Activated T-cell treated with anti-CD3 and anti-CD28 coated beads for 1 hour (primary cell): ENCODE results near the gene CEP85L.
A peak's percentile ranks its signal among the peaks of the same experiment; 100 is the strongest.

Experiments used
- DNase-seq: peaks from one replicate; pipeline ENCODE4 v3.0.0-alpha.2; 2020; ENCODE audit warnings: low read depth

The CEP85L gene

GRCh38 chr6:118651282-118652050 is at the start of gene CEP85L:
Gene CEP85L (minus strand): TSS chr6:118651591. CDS start chr6:118651269, 322 bp downstream.
- peak; percentile 90 for DNase-seq

DNA sequence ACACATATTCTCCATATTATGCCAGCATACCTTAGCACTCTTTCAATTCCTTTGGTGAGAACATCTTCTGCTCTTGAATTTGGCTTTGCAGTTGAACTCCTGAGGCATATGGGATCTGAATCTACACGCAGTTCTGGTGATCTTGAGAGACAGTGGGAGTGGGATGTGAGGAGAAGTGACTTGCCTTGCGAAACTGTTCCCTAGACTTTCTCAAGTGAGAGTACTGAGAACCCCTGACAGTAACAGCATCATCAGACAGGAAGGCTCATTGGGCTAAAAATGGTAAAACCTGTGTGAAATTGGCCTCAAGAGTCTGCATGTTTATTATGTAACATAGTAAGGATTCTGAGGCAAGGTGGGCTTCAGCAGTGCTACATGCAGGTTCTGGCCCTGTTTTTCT is 49.1 kb upstream of the CEP85L start:
- no peak for DNase-seq

DNA sequence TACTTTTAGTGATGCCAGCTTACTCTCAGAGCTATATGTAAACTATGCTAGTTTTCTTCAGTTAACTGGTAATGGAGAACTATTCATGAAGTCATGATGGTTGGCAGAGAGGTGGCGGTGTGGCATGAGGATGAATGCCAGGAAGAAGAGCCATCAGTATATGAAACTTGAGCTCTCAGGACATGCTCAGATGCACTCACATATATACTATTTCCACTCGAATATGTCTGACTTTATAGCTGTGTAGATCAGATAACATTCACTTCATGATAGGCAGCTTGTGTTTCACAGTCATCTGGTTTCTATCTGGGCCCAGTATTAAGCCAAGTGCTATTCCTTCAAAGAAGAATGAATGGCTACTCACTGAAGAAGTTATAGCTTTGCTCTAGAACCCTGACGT is 46.2 kb upstream of the CEP85L start:
- DNase-seq, result no peak

DNA sequence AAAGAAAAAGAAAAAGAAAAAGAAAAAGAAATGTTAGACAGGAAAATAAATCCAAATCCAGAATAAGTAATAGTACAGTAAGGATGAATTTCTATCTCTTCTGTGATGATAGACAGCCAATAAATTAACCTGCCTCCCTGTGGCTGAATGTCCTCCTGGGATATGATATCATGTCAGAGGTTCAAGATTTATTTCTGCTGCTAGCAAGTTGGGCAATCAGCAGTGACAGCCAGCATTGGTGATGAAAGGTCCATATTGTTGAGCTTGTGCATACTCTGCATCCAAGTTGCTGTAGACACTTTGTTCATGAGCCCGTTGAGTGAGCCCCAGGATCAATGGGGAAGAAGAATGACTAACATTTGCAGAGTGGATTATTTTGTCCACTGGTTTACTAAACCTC is 44.9 kb upstream of the CEP85L start:
- no peak for DNase-seq

DNA sequence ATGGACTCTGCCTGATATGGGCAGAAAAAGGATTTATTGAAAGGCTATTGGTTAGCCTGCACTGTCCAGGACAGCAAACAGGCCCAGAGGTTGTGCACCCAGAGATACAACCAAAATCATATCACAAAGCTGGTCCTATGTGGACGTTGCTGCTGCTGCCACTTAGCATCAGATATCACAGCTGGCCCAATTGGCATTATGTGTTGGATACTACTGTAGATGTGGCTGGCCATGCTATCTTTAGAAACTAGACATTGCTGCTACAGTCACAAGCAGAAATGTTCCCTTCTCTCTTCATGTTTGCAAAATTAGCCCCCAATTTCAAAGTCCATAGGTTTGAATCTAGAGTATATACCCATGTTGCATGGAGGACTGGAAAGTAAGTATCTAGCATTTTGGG is 42.2 kb upstream of the CEP85L start:
- no peak for DNase-seq

DNA sequence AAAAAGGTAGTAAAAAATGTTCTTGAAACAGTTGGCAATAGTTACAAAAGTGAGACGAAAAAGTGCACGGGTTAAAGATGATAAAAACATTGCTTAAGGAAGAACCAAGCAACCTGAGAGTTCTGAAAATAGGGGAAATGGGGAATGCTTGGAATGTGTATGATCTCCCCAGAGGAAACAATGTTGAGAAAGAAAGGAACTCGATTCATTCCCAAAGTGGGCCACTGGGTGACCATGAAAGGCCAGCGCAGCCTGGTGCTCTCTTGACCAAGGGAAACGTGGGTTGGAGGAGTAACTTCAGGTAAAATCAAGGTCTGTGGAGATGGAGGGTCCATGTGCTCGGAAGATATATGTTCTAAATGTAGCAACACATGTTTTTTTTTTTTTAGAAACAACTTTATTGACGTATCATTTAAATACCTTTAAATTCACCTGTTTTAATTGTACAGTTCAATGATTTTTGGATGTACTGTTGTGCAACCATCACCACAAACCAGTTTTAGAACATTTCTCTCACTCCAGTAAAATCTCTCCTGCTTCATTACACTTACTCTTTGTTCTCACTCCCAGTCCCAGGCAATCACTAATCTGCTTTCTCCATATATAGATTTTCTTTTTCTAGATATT is 34.5 kb upstream of the CEP85L start:
- DNase-seq, result no peak

GRCh38 chr6:118683881-118684872 is 32.8 kb upstream of the CEP85L start:
- no peak for DNase-seq

GRCh38 chr6:118680452-118681095 is 29.2 kb upstream of the CEP85L start:
- no peak for DNase-seq

- no peak for DNase-seq
Observed at GRCh38 chr6:118679327-118679901, 28.0 kb upstream of the CEP85L start.

DNA sequence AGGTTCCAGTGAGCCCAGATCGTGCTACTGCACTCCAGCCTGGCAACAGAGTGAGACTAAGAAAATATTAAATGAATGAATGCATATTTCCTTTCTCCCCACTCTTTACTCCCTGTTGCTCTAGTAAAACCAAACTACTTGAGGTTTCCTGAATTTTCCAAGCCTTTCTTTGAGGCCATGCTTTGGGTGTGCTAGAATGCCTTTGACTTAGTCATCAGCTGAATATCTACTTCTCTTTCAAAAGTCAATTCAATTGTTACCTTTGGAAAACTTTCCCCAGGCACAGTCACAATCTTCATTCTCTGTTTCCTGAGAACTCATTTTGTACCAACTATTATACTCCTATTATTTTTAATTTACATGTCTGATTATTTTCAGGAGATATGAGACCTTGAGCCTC is 27.5 kb upstream of the CEP85L start:
- no peak for DNase-seq

GRCh38 chr6:118677193-118677592 is 25.8 kb upstream of the CEP85L start:
- no peak for DNase-seq

DNA sequence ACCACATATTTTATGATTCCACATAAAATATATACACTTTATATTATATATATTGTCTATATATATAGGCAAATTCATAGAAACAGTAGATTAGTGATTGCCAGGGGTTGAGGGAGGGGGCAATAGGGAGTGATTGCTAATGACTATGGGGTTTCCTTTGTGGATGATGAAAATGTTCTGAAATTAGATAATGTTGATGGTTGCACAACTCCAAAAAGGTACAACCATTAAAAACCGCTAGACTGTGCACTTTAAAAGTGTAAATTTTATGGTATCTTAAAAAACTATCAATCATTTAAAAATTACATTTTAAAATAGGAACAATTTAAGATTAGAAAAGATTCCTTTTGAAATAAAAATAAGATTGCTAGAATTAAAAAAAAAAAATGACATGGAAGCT is 23.8 kb upstream of the CEP85L start:
- no peak for DNase-seq

GRCh38 chr6:118674772-118675171 is 23.4 kb upstream of the CEP85L start:
- DNase-seq, result no peak

DNA sequence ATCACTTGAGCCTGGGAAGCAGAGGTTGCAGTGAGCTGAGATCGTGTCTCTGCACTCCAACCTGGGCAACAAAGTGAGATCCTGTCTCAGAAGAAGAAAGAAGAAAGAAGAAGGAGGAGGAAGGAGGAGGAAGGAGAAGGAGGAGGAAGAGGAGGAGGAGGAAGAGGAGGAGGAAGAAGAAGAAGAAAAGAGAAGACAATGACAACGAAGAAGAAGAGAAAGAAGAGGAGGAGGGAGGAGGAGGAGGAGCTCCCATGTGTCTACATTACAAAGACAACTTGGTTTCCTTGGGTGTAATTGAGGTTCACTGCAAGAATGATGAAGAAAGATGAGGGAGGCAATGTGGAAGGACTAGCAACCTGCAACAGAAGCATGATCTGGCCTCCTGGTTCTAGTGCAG is 21.3 kb upstream of the CEP85L start:
- no peak for DNase-seq

DNA sequence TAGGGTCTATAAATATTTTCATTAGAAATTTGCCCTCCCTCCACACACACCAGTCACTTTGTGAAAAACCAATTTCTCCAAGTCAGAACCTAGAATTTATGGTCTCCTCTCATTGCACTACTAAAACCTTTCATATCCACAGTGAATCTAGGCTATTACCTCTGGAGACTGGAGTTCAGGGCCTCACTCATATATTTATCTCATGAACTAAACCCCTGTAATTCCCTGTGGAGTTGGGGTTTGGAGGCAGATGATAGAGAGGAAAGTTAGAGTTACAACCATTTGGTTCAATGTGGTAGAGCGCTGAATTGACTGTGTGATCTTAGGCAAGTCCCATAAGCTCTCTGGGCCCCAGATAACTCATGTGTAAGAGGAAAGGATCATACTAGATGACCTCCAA is 18.2 kb upstream of the CEP85L start:
- no peak for DNase-seq

GRCh38 chr6:118668761-118669385 is 17.5 kb upstream of the CEP85L start:
- DNase-seq, result no peak

DNA sequence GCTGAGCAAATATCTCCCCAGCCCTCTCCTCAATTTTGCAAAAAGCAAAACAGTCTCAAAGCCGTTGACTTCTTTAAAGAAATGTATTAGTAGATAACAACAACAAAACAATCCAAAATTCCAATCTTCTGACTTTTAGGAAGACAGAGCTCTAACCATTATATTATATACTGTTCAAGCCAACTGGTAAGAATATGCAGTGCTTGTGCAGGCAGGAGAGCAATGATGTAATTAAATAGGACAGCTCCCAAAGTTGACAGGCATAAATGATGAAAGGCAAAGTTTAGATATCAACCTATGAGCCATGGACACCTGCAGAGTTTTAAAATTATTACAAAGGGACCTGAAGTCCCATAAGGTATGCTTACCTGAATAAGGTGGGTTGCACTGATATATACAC is 16.6 kb upstream of the CEP85L start:
- DNase-seq, result no peak

GRCh38 chr6:118665011-118665410 is 13.6 kb upstream of the CEP85L start:
- DNase-seq, result no peak

DNA sequence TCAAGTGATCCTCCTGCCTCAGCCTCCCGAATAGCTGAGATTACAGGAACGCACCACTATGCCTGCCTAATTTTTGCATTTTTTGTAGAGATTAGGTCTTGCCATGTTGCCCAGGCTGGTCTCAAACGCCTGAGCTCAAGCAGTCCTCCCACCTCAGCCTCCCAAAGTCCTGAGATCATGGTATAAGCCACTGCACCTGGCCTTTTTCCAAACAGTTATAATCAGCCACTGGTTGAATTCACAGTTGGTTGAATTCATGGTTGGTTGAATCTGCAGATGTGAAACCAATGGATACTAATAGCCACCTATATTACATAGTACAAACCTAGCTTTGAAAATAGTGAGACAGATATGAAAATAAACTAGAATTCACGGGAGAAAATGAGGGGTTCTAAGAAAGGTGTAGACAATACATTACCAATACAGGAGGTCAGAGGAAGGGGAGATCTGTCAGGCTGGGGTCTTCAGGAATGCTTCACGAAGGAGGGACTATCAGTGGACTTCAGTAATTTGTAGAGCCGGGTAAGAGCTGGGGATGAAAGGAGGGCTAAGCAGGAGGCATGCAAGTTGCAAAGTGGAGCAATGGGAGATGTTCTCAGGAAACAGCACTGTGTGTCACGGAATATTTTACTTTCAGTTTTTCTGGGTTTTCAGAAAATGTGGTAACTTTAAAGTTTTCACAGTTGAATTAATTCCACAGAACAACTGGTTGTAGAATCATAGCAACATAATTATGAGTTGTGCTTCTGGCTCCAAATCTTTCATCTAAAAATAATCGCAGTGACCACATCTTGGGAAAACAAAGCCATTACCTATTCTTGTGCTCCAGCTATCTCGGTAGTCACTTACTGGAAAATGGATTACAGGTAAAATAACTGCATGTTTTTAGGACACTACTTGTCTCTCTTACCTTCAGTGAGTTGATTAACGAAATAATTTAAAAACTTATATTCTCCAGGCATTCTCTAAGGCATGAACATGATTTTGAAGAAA is 12.9 kb upstream of the CEP85L start:
- DNase-seq, result no peak

DNA sequence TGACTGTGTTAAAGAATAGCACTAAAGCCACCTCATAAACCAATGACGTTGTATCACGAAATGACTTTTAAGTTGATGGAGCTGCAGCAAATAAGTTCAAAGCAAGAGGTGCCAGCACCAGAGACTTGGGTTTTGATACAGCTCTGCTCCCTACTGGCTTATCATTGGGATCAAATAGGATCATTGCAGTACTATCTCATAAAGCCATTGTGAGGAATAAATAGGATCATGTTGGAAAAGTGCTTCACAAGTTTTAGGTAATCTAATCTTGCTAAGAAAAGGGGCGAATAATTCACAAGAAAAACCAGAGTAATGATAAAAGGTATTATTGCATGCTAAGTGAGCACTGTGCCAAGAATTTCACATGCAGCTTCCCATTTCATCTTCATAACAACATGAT is 10.4 kb upstream of the CEP85L start:
- DNase-seq, result no peak
